GM23338 (cell line): ENCODE measurements around the gene EP400.

Experiments used
- CTCF ChIP-seq, 2 experiments: fragments of 200-600 bp in 1 of 2; sonication (generic) in 1 of 2; conservative IDR thresholded peaks; 2 replicates each; pipeline versions ENCODE4 v1.5.1 to v1.6.1; 2016 to 2017; ENCODE audit warnings: antibody characterized with exemption in 2 of 2, low read depth in 2 of 2, mild to moderate bottlenecking in 2 of 2, moderate library complexity in 1 of 2
- EZH2 ChIP-seq: fragments of 200-600 bp; sonication (generic); IDR thresholded peaks from one replicate; pipeline ENCODE4 v1.8.0; 2017; ENCODE audit warnings: antibody characterized with exemption, mild to moderate bottlenecking, low read depth; ENCODE audit not compliant: unreplicated experiment
- JUNB ChIP-seq: IDR thresholded peaks from one replicate; pipeline ENCODE4 v1.6.1; 2016; ENCODE audit warnings: antibody characterized with exemption; ENCODE audit not compliant: unreplicated experiment
- STAT1 ChIP-seq: IDR thresholded peaks from one replicate; pipeline ENCODE4 v1.6.1; 2016; ENCODE audit warnings: antibody characterized with exemption; ENCODE audit not compliant: unreplicated experiment

- TF ChIP-seq CTCF (conservative IDR thresholded peaks at IDR 0.05; ENCODE audit: low read depth in 2 of 2) (no peak), EZH2 (no peak), JUNB (no peak), STAT1 (no peak)
Measured at GRCh38 chr12:132015686-132016430, 66.1 kb downstream of the EP400 start.
